ENCODE data around the gene RBM38.

Gene RBM38

DNA sequence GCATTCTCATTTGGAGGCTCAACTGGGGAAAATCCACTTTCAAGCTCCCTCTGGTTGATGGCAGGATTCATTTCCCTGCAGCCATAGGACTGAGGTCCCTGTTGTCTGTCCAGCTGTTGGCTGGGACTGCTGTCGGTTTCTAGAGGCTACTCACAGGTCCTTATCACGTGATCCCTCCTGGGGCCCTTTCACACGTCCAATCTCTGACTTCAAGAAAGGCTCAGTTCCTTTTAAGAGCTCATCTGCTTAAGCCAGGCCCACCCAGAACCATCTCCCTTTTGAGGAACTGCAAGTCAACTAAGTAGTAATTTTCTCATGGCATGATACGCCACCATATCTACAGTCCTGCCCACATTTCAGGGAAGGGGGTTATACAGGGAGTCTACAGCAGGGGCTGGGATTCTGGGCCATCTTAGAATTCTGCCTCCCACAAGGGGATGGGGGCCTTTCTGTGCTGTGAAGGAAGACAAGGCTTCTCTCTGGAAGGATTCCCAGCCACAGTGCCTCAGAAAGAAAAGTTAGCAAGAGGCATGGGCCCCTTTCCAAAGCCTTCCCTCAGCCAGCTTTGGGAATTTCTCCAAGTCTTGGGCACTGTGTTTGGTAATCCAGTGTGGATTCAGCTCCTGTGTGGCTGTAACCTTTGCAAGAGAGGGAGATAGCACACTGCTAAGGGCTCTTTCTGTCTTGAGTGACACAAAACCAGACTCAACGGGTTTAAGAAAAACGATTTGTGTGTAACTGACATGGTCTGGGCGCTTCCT, 67.4 kb downstream of the RBM38 start:
- DNase-seq: no peak

Data from KG1 (cell line).